ENCODE data around the gene NIN. TPM values are rescaled to one million over a fixed set of nuclear protein-coding genes. Genes with fewer than 3 reads are reported as not detected.

NIN gene
- total and polyA plus RNA-seq, 4 donors, result 1.7 to 11.1 (median 4.0) TPM

DNA sequence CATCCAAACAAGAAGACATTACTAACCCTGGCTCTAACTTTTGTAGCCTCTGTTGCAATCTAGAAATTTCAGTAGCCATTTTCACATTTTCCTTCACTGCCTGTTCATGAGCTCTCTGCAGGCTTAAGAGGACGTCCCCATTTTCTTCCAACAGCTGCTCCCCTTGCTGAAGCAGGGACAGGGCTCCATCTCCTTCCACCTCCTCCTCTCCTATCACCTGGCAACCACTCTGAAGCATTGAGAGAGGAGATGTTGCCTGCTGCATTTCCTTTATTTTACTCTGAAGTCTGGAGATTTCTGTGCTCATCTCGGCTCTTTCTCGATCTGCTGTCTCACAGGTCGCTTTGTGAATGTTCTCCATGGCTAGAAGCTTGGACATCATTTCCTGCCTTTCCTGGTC is 73.3 kb downstream of the NIN start (continued):
- TF ChIP-seq HNF4A (conservative IDR thresholded peaks at IDR 0.05), result no peak
- no peak for TF ChIP-seq TAF1 (conservative IDR thresholded peaks at IDR 0.05)
- no peak for TF ChIP-seq SP1 (IDR thresholded peaks at IDR 0.05)

DNA sequence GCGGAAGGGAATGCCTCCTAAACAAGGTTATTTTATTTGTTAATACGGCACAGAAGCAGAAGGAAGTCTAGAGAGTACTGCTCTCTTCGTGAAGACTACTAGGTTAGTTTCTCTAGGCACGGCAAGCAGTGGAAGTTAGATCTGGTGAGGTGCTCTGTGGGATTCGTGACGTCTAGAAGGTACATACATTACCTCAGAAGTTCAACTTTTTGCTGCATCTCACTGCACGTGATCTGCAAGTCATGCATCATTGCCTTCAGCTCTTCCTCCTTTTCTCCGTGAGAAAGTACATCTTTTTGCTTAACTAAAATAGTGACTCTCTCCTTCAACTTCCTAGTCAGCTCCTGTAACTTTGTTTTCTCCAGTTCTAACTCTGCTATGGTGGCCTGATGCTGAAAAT is 74.7 kb downstream of the NIN start:
- Histone ChIP-seq H3K36me3 (ENCODE audit: control insufficient read depth in 4 of 4, insufficient read depth in 3 of 4, low read depth in 1 of 4, low read length in 3 of 4) (peaks cover 3 to 17% (median 9%) of the 10 kb centered on the region in 4 donors), H3K27me3 (ENCODE audit: control insufficient read depth in 4 of 4, insufficient read depth in 4 of 4, low read length in 3 of 4) (no peaks in the 10 kb centered on the region), H3K4me3 (ENCODE audit: low read depth in 1 of 3, low read length in 3 of 3) (no peak overlapping the region), H3K9ac (ENCODE audit: low read depth in 1 of 2, low read length in 2 of 2) (no peak overlapping the region), H3K9me3 (ENCODE audit: control insufficient read depth in 4 of 4, low read length in 3 of 4) (no peaks in the 10 kb centered on the region), H3K27ac (ENCODE audit: low read depth in 1 of 2, low read length in 2 of 2) (no peak overlapping the region), H3K4me1 (ENCODE audit: control insufficient read depth in 4 of 4, insufficient read depth in 4 of 4, low read length in 3 of 4) (no peaks in the 10 kb centered on the region)
- 90% methylated on average over 8 of the region's 8 CpGs for WGBS
- TF ChIP-seq, protein P1, sequence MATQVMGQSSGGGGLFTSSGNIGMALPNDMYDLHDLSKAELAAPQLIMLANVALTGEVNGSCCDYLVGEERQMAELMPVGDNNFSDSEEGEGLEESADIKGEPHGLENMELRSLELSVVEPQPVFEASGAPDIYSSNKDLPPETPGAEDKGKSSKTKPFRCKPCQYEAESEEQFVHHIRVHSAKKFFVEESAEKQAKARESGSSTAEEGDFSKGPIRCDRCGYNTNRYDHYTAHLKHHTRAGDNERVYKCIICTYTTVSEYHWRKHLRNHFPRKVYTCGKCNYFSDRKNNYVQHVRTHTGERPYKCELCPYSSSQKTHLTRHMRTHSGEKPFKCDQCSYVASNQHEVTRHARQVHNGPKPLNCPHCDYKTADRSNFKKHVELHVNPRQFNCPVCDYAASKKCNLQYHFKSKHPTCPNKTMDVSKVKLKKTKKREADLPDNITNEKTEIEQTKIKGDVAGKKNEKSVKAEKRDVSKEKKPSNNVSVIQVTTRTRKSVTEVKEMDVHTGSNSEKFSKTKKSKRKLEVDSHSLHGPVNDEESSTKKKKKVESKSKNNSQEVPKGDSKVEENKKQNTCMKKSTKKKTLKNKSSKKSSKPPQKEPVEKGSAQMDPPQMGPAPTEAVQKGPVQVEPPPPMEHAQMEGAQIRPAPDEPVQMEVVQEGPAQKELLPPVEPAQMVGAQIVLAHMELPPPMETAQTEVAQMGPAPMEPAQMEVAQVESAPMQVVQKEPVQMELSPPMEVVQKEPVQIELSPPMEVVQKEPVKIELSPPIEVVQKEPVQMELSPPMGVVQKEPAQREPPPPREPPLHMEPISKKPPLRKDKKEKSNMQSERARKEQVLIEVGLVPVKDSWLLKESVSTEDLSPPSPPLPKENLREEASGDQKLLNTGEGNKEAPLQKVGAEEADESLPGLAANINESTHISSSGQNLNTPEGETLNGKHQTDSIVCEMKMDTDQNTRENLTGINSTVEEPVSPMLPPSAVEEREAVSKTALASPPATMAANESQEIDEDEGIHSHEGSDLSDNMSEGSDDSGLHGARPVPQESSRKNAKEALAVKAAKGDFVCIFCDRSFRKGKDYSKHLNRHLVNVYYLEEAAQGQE (IDR thresholded peaks at IDR 0.05), result no peak
- TF ChIP-seq, protein P2, sequence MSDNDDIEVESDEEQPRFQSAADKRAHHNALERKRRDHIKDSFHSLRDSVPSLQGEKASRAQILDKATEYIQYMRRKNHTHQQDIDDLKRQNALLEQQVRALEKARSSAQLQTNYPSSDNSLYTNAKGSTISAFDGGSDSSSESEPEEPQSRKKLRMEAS (IDR thresholded peaks at IDR 0.05), result no peak
- TF ChIP-seq, protein P3, sequence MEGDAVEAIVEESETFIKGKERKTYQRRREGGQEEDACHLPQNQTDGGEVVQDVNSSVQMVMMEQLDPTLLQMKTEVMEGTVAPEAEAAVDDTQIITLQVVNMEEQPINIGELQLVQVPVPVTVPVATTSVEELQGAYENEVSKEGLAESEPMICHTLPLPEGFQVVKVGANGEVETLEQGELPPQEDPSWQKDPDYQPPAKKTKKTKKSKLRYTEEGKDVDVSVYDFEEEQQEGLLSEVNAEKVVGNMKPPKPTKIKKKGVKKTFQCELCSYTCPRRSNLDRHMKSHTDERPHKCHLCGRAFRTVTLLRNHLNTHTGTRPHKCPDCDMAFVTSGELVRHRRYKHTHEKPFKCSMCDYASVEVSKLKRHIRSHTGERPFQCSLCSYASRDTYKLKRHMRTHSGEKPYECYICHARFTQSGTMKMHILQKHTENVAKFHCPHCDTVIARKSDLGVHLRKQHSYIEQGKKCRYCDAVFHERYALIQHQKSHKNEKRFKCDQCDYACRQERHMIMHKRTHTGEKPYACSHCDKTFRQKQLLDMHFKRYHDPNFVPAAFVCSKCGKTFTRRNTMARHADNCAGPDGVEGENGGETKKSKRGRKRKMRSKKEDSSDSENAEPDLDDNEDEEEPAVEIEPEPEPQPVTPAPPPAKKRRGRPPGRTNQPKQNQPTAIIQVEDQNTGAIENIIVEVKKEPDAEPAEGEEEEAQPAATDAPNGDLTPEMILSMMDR (IDR thresholded peaks at IDR 0.05; ENCODE audit: low read depth, low read length, missing input control), result no peak
- no peak for TF ChIP-seq RAD21 (IDR thresholded peaks at IDR 0.05)
- no peak for DNase-seq (ENCODE audit: low spot score)

DNA sequence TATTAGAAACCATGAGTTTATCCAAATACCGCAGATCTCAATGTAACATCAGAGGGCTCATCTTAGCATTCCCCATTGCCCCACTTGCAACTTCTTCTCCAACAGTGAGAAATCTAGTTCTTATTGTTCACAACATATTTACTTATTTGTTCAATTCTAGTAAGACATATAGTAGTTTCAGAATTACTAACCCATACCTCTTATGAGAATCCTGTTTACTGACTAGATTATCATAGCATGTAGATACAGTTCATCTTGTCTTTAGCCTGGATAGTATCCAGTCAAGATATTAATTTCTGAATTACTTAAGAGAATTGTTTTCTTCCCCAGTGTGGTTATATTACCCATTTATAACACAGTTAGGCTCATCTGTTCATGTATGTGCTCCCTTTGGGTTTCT is 80.6 kb downstream of the NIN start:
- H3K9me3 ChIP-seq (ENCODE audit: control insufficient read depth in 4 of 4, low read length in 3 of 4), result no peaks in the 10 kb centered on the region
- WGBS, result 94% methylated on average over 1 of the region's 1 CpG
- peaks cover 0 to 13% (median 9%) of the 10 kb centered on the region in 4 donors for H3K36me3 ChIP-seq (ENCODE audit: control insufficient read depth in 4 of 4, insufficient read depth in 3 of 4, low read depth in 1 of 4, low read length in 3 of 4)
- no peak for DNase-seq (ENCODE audit: low spot score)
- H3K4me1 ChIP-seq (ENCODE audit: control insufficient read depth in 4 of 4, insufficient read depth in 4 of 4, low read length in 3 of 4), result no peaks in the 10 kb centered on the region
- H3K27me3 ChIP-seq (ENCODE audit: control insufficient read depth in 4 of 4, insufficient read depth in 4 of 4, low read length in 3 of 4), result no peaks in the 10 kb centered on the region
- H3K9ac ChIP-seq (ENCODE audit: low read depth in 1 of 2, low read length in 2 of 2), result no peak overlapping the region
- H3K4me3 ChIP-seq (ENCODE audit: low read depth in 1 of 3, low read length in 3 of 3), result no peak overlapping the region
- H3K27ac ChIP-seq (ENCODE audit: low read depth in 1 of 2, low read length in 2 of 2), result no peak overlapping the region
- TF ChIP-seq SP1 (IDR thresholded peaks at IDR 0.05) (no peak), HNF4A (conservative IDR thresholded peaks at IDR 0.05) (no peak), EGR1 (IDR thresholded peaks at IDR 0.05; ENCODE audit: low read depth in 2 of 2) (no peak), FOXA2 (IDR thresholded peaks at IDR 0.05) (no peak), FOXA1 (IDR thresholded peaks at IDR 0.05) (no peak), JUND (IDR thresholded peaks at IDR 0.05) (no peak), TAF1 (conservative IDR thresholded peaks at IDR 0.05) (no peak), RXRA (IDR thresholded peaks at IDR 0.05) (no peak), YY1 (IDR thresholded peaks at IDR 0.05) (no peak), NR2F2 (IDR thresholded peaks at IDR 0.05) (no peak), HNF4G (IDR thresholded peaks at IDR 0.05) (no peak), RAD21 (IDR thresholded peaks at IDR 0.05) (no peak), GABPA (IDR thresholded peaks at IDR 0.05 in 1 of 2, conservative IDR thresholded peaks at IDR 0.05 in 1 of 2) (no peak)
- TF ChIP-seq, protein P4, sequence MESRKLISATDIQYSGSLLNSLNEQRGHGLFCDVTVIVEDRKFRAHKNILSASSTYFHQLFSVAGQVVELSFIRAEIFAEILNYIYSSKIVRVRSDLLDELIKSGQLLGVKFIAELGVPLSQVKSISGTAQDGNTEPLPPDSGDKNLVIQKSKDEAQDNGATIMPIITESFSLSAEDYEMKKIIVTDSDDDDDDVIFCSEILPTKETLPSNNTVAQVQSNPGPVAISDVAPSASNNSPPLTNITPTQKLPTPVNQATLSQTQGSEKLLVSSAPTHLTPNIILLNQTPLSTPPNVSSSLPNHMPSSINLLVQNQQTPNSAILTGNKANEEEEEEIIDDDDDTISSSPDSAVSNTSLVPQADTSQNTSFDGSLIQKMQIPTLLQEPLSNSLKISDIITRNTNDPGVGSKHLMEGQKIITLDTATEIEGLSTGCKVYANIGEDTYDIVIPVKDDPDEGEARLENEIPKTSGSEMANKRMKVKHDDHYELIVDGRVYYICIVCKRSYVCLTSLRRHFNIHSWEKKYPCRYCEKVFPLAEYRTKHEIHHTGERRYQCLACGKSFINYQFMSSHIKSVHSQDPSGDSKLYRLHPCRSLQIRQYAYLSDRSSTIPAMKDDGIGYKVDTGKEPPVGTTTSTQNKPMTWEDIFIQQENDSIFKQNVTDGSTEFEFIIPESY (IDR thresholded peaks at IDR 0.05), result no peak
- TF ChIP-seq, protein P5, sequence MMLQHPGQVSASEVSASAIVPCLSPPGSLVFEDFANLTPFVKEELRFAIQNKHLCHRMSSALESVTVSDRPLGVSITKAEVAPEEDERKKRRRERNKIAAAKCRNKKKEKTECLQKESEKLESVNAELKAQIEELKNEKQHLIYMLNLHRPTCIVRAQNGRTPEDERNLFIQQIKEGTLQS (IDR thresholded peaks at IDR 0.05), result no peak
- TF ChIP-seq, protein P1 (IDR thresholded peaks at IDR 0.05), result no peak
- TF ChIP-seq, protein P2 (IDR thresholded peaks at IDR 0.05), result no peak

Measured in liver (tissue), 9 donors.